ENCODE measurements around the gene FILIP1L. TPM values are rescaled to one million over a fixed set of nuclear protein-coding genes. Genes with fewer than 3 reads are reported as not detected.

Gene FILIP1L
- total RNA-seq, 1 experiment from 2014 or later = 0.07 TPM

DNA sequence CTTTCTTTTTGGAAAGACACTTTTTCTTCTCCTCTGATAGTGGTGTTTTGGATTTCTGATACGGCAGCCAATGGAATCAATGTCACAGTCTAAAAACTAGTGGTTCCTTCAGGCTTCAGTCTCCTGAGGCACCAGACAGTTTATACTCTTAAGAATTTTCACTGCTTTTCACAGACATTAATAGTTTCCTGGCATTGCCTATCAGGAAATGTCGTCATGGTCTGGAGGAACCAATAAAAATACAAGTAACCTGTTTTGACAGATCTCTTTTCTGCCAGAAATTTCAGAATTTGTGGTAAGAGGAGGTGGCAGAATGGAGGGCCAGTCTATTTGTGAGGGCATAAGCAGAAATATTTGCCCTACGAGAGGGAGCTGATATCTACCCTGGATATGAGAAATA, 44.8 kb downstream of the FILIP1L start:
- Histone ChIP-seq H3K27me3 (ENCODE audit: insufficient read depth, low read length) (no peaks in the 10 kb centered on the region), H3K14ac (ENCODE audit: insufficient read depth, low read length) (no peak overlapping the region), H2AK5ac (ENCODE audit: insufficient read length, low read length) (no peak overlapping the region), H3K4me2 (ENCODE audit: insufficient read depth, insufficient read length, low read length) (no peak overlapping the region), H3K18ac (ENCODE audit: insufficient read length, low read depth, low read length) (no peak overlapping the region), H2BK120ac (ENCODE audit: low read depth, low read length, poor library complexity, severe bottlenecking) (no peak overlapping the region), H2AFZ (ENCODE audit: low read length) (no peak overlapping the region), H4K8ac (replicated peaks; ENCODE audit: insufficient read length, low read depth, low read length) (no peak overlapping the region), H3K56ac (ENCODE audit: insufficient read length, low read depth, low read length) (no peak overlapping the region), H3K79me2 (ENCODE audit: insufficient read depth, low read length) (no peaks in the 10 kb centered on the region), H4K5ac (ENCODE audit: insufficient read length, low read depth, low read length) (no peak overlapping the region), H3T11ph (ENCODE audit: low read length) (no peak overlapping the region), H3K4me1 (ENCODE audit: insufficient read depth, low read length) (peaks cover 5% of the 10 kb centered on the region), H4K20me1 (ENCODE audit: control insufficient read depth, insufficient read depth, insufficient read length) (no peaks in the 10 kb centered on the region), H2BK12ac (ENCODE audit: insufficient read length, low read depth, low read length) (no peak overlapping the region), H3K79me1 (ENCODE audit: insufficient read depth, low read depth, low read length, poor library complexity, severe bottlenecking) (no peaks in the 10 kb centered on the region), H3K9me3 (ENCODE audit: control insufficient read depth, low read depth, low read length) (no peaks in the 10 kb centered on the region), H2BK20ac (ENCODE audit: low read depth, low read length, poor library complexity, severe bottlenecking) (no peak overlapping the region), H3K27ac (ENCODE audit: insufficient read length, low read depth, low read length) (no peak overlapping the region), H3K23ac (ENCODE audit: insufficient read length, low read depth, low read length) (no peak overlapping the region), H3K4ac (ENCODE audit: low read depth, low read length) (no peak overlapping the region), H4K91ac (ENCODE audit: insufficient read length, low read depth, low read length) (no peak overlapping the region), H2BK15ac (ENCODE audit: low read depth, low read length) (no peak overlapping the region), H3K23me2 (ENCODE audit: insufficient read length, low read depth, low read length, poor library complexity, severe bottlenecking) (no peaks in the 10 kb centered on the region), H3K9ac (ENCODE audit: extremely low read depth, insufficient read length, low read length) (no peak overlapping the region), H2BK5ac (ENCODE audit: insufficient read length, low read length) (no peak overlapping the region)
- TF ChIP-seq, protein P1, sequence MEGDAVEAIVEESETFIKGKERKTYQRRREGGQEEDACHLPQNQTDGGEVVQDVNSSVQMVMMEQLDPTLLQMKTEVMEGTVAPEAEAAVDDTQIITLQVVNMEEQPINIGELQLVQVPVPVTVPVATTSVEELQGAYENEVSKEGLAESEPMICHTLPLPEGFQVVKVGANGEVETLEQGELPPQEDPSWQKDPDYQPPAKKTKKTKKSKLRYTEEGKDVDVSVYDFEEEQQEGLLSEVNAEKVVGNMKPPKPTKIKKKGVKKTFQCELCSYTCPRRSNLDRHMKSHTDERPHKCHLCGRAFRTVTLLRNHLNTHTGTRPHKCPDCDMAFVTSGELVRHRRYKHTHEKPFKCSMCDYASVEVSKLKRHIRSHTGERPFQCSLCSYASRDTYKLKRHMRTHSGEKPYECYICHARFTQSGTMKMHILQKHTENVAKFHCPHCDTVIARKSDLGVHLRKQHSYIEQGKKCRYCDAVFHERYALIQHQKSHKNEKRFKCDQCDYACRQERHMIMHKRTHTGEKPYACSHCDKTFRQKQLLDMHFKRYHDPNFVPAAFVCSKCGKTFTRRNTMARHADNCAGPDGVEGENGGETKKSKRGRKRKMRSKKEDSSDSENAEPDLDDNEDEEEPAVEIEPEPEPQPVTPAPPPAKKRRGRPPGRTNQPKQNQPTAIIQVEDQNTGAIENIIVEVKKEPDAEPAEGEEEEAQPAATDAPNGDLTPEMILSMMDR (conservative IDR thresholded peaks at IDR 0.05) = no peak
- Mint-ChIP-seq H3K4me1 (peaks cover 24 to 25% of the 10 kb centered on the region in 2 experiments), H3K27ac (no peak overlapping the region), H3K36me3 (ENCODE audit: insufficient read depth in 1 of 3, low read depth in 3 of 3) (no peaks in the 10 kb centered on the region), H3K9me3 (no peaks in the 10 kb centered on the region), H3K27me3 (ENCODE audit: low read depth) (no peaks in the 10 kb centered on the region), H3K4me3 (no peak overlapping the region)
- DNase-seq = no peak
- no CpG with 5 or more reads among the region's 3 CpGs for WGBS (ENCODE audit: extremely low coverage, insufficient read length, low lambda C conversion rate)
